AG09319 (cell line): ENCODE measurements around the gene FYB1.

Experiments
- DNase-seq: peaks from one replicate; pipeline ENCODE4 v3.0.0-alpha.2; 2010; ENCODE audit warnings: low read depth; ENCODE audit errors: extremely low read depth
- CTCF ChIP-seq: IDR thresholded peaks from 2 replicates; pipeline ENCODE4 v1.5.1; 2011; ENCODE audit warnings: low read depth, mild to moderate bottlenecking, inconsistent platforms, low read length, moderate library complexity

FYB1 gene

GRCh38 chr5:39083968-39084367, 135.4 kb downstream of the FYB1 start:
- no peak for TF ChIP-seq CTCF

GRCh38 chr5:39082995-39083394, 136.4 kb downstream of the FYB1 start:
- DNase-seq, result no peak
- TF ChIP-seq CTCF, result no peak

More at GRCh38 chr5:39083968-39084367, 135.4 kb downstream of the FYB1 start:
- DNase-seq, result no peak

- DNase-seq, result no peak
- peak; percentile 78 for TF ChIP-seq CTCF
These were observed 138.7 kb downstream of the FYB1 start for GRCh38 chr5:39080597-39081204.

- no peak for DNase-seq
- no peak for TF ChIP-seq CTCF
These were observed 139.2 kb downstream of the FYB1 start for GRCh38 chr5:39080168-39080567.

- no peak for DNase-seq
- TF ChIP-seq CTCF, result no peak
These were observed 140.2 kb downstream of the FYB1 start for GRCh38 chr5:39079147-39079546.

GRCh38 chr5:39076757-39077728, 142.3 kb downstream of the FYB1 start:
- no peak for TF ChIP-seq CTCF
- DNase-seq, result no peak

GRCh38 chr5:39076101-39076756, 143.1 kb downstream of the FYB1 start:
- DNase-seq, result no peak
- TF ChIP-seq CTCF, result no peak
